NCI-H446 (cell line): Measurements from ENCODE around the gene ARSJ.
A peak's percentile ranks its signal among the peaks of the same experiment; 100 is the strongest.
"Not testable (repeated sequence)": the region's sequence is repeated elsewhere in the genome, so short reads cannot be mapped to it uniquely, and the experiment has no call there.

Experiments used
- DNase-seq, 2 experiments: peaks; one replicate each; lab custom pipeline; 2025; lab: John Stamatoyannopoulos, UW

ARSJ gene

DNA sequence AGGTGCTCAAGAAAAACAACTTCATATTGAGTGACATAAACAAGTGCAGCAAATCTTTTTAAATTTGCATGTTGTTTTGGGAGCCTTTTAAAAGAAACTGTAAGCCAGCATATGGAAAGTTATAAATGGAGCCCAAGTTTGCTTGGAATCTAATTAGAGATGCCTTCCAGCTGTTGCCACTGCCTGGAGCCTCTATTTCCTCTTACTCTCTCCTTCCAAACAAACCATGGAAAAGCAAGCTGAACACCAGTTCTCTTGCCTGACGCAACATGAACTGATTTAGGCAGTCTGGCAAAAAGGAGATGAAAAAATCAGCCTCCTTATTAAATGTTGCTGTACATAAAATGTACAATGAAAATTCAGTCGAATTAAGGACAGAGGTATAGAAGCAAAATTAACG, 21.5 kb downstream of the ARSJ start:
- no peak for DNase-seq

DNA sequence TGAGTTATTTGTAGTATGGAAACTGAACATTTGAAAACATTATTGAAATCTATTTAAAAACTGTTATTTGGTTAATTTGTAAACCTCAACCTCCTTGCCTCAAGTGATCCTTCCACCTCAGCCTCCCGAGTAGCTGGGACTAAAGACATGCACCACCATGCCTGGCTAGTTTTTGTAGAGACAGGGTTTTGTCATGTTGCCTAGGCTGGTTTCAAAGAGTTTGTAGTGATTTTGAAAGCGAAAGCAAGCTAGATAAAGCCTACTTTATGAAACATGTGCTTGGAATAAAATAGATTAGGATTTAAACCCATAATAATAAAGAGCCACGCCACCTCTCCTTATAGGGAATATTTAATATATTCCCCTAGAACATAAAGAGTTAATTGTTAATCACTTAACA, 23.5 kb downstream of the ARSJ start:
- no peak for DNase-seq

DNA sequence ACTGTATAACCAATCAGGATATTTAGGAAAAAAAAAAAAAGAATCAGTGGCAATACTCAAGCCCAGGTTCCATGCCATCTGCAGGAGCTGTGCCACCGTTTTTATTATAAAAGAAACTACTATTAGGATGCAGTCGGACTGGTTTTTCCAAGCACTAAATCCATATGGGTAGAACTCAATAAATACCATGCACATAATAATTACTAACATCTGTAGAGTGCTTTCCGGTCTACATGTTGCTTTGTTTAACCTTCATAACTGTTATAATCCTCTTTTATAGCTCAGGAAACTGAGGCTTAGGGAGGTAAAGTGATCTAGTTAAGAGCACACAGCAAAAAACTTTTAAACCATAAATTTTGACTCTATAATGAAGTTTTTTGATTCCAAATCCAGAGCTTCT, 24.0 kb downstream of the ARSJ start:
- DNase-seq: no peak

DNA sequence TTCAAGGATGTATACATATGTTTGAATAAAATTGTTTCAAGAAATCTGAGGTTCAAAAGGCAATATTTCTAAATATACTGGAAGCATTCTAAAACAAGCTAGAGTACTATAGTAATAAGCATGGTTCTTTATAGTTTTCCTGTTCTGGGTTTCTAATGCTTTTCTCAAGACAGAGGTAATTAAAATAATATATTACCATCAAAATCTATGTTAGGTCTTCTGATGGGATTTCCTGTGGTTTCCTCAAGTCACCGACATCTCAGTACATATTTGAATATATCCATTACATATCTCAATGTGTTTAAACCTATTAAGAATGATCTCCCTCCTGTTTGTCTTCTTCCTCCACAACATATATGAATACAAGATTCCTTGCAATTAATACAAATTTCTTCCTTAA, 25.6 kb downstream of the ARSJ start:
- DNase-seq: no peak

DNA sequence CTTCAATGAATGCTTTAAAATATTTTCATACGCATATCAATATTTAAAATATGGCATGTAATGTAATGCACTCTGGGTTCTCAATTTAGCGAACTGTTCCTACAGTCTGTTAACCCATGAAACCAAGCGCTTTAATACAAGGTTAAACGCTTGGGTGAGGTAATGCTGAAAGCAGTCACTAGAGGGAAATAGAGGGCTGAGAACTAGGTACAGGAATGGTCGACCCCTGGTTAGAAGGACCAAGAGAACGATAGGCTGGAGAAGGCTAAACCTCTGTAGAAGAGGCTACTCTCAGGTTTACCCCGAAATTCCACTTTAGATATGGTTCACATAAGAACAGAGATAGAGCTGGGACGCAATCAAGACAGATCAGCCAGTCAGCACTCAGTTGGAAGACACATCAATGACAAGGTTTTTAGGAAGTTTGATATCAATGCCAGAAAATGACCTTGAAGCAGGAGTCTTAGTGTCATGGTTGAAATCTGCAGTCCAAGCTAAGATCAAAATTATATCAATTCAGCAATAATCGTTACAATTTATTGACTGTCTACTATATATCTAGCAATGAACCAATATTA, 26.9 kb downstream of the ARSJ start:
- DNase-seq: peak; percentile 65 to 72

DNA sequence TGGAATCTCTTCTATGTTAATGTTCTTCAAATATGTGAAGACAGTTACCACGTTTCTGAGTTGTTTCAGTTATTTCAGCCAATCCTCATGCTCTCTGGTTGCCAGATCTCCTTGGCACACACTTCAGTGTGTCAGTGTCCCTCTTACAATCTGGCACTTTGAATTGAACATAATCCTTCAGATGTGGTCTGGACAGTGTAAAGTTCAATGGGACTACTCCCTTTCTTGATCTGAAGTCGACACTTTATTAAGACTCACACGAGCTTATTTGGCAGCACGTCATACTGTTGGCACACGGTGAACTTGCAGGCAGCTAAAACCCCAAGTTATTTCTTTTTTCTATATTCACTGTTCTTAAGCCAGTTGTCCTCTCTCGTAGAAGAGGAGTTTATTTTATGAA, 28.2 kb downstream of the ARSJ start:
- DNase-seq: peak; percentile 29 to 78

DNA sequence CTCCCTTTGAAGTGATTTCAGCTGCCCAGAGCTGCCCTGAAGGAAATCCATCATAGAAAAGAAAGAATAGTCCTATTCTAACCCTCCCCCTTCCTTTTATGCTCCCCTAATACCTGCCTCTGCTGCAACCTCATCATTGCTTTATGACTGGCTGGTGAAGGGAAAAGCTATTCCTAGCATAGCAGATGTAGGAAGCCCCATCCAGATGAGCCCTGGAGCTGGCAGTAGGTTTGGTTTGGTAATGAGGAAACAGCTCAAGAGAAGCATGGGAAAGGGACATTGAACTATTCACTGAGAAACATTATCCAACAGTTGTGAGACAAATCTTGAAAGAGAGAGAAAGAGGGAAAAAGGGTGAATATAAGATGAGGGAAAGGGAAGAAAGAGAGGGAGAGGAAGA, 29.2 kb downstream of the ARSJ start:
- DNase-seq: peak; percentile 16 to 27

DNA sequence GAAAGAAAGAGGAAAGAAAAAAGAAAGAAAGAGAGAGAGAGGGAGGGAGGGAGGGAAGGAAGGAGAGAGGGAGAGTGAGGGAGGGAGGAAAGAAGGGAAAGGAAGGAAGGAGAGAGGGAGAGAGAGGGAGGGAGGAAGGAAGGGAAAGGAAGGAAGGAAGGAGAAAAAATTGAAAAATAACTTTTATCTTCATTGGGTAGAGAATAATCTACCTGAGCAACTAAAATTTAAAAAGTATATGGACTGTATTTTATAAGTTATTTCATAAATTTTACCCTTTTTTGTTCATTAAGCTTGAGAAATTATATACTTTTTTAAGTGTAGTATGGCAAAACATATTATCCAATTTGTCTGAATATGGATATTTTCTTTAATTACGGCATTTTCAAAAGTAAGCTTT, 32.0 kb downstream of the ARSJ start:
- no peak for DNase-seq

DNA sequence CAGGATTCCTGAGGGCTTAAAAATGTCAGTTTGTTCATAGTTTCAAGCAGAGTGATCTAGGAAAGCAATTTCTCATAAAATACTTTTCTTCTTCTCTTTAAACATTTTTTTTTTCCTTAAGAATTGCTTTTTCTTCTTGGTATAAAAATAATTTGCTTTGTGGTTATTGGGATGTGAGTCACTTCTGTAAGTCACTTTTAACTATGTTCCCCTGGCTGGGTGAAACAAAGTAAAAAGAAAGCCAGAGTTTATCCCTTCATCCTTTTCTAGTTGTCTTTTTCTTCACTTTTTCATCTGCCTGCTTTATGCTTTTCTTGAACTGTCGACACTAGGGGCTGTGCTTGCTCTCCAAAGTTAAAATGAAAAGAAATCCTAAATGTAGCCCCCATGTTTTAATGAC, 33.5 kb downstream of the ARSJ start:
- no peak for DNase-seq

DNA sequence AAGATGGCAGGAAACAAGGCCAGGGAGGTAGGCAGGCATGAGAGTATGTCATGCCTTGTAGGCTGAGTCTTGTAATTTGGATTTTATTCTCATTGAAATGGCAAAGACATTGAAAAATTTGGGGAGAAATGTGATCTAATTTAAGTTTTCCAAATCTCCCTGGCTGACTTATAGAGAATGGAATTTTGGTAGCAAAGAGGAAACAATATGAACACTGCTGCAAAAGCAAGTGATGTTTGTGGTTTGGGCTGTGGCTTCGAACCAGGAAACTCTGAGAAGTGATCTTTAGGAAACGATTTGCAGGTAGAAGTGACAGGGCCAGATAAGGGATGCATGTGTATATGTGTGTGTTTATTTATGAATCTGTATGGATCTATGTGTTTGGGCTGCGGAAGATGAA, 35.6 kb downstream of the ARSJ start:
- no peak for DNase-seq

DNA sequence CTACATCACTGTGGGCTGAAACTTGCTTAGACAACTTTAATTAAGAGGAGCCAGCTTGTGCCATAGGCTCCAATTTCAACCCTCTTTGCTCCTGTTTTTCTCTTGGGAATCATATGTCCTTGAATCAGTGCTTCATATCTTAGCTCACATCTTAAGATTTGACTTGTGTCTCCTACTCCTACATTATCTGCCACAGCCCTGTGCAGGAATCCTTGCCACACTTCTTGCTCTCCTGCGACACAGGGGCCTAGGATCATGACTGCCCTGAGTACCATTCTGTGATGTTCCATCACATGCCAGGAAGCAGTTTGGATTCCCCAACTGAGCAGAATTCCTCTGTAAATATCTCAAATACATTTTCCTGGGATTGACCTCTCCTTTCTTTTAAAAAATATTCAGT, 36.4 kb downstream of the ARSJ start:
- no peak for DNase-seq

DNA sequence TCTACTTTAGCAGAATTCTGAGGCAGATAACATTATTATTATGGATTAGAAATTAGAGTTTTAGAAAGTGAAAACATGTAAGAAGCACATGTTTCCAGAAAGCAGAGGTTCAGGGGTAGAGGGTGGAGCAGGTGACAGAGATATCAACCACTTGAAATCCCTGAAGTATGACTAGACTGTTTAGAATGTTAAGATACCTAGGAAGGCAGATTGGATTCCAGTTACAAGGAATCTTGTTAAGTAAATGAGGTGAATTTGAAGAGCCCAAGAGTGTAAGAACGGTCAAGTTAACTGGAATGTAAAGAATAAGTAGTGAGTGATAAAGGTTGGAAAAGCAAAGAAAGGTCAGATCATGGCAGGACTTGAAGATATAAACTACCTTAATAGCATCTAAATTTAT, 37.6 kb downstream of the ARSJ start:
- no peak for DNase-seq

DNA sequence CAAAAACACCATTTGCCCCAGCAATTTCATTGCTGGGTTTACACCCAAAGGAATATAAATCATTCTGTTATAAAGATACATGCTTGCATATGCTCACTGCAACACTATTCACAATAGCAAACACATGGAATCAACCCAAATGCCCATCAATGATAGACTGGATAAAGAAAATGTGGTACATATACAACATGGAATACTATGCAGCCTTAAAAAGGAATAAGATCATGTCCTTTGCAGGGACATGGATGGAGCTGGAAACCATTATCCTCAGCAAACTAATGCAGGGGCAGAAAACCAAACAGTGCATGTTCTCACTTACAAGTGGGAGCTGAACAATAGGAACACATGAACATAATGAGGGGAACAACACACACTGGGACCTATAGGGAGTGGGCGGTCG, 39.3 kb downstream of the ARSJ start:
- DNase-seq: not testable (repeated sequence)

DNA sequence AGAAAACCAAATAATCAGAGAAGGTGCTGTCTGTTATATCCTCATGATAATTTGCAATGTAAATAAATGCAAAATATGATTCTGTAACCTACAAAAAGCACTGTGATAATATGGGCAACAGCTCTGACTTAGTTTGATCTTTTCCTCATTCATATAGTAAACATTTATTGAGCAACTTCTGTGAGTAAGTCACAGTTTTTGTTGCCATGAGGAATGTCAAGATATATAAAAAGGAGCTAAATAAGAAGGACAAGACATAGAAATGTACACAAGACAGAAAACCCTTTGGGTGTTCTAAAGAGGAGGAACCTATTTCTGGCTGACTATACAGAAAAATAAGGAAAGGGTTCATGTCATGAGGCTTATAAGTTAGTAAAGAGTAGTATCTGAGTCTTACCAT, 44.3 kb downstream of the ARSJ start:
- DNase-seq: no peak

DNA sequence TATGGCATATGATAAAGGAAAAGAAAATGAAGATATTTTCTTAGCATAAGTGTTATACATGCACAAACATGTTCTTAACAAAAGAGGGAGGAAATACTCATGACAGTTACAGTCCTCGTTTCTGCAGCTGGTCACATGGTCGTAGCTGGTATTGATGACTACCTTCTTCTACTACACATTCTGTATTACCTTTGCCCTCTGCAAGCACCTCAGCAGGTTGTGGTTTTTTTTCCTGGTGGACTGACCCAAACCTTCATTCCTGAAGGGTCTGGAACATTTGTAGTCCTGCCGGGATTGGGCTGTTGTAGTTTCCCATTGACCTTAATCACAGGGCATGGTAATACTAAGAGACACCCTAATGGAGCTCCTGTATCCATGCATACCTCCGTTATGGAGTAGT, 54.7 kb downstream of the ARSJ start:
- DNase-seq: not testable (repeated sequence)

DNA sequence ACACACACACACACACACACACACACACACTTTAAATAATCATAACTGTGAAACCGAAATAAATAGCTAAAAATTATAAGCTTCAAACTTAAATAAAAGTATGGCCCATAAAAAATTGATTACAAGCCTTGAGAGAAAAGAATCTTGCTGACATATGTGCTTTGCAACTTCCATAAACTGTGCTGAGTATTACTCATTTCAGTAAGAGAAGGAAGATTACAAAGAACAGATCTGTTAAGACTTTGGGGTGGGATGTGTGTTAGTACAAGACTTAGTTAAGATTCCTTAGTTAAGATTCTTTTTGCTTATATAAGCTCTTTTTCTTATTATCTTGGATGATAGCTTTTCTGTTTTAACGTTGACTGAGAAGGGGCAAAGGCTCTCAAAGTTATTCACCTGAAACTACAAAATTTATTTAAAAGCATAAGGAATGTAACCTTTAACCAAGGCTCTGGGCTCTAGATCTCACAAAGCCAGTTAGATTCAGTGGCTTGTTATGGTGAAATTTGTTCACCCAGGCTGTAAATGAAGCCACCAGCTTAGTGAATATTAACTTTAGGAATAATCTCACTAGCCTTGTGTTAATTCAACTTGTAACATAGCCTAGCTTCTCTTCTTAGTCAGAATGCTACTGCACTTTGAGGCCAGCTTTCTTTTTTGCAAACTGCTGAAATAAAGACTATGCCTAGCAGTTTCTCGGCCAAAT, 58.2 kb downstream of the ARSJ start:
- no peak for DNase-seq

DNA sequence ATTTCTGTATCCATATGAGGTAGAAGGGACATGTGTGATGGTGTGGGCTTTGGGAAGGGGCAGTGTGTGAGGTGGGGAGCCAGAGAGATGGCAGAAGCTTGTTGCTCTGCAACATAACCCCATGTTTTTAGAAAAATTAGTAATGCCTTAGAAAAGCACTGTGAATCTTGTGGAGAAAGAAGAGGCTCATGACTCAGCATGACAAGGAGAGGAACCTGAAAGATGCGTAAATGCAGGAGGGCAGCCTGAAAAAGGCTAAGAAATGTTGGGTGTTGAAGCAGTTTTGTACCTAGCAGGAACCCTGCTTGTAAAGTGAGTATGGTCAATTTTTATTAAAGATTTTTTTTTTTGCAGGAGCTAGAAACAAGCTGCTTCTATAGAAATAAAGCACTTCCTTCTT, 59.8 kb downstream of the ARSJ start:
- DNase-seq: no peak

DNA sequence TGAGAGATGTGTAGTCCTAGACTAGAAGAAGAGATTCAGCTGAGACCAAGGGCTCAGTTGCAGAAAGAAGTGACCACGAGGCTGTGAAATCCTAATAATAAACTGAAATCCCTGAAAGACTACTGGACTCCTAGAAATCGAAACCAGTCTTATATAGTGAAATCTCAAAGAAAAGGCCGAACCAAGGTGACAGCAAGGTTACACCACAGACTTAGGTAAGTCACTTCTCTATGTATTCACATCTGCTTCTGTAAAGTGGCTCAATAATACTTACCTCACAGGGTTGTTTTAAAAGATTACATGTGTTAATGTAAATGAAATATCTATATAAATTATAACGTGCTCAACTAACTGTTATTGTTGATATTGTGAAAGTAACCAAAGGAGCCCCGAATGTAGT, 60.3 kb downstream of the ARSJ start:
- DNase-seq: no peak

DNA sequence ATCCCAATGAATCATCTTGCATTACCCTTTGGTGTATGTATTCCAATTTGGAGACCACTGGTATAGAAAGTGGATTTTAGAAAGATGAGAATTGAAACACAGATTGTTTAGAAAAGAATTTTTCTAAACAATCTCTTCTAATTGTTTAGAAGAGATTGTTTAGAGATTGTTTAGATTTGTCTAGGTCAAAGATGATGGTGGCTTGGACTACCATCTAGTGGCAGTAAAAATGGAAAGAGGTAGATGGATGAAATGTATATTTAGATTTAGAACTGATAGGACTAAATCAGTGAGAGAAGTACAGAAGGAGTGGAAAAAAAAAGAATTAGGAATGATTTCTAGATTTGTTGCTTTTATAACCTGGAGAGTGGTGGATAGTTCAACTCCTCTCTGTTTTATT, 70.6 kb downstream of the ARSJ start:
- no peak for DNase-seq

DNA sequence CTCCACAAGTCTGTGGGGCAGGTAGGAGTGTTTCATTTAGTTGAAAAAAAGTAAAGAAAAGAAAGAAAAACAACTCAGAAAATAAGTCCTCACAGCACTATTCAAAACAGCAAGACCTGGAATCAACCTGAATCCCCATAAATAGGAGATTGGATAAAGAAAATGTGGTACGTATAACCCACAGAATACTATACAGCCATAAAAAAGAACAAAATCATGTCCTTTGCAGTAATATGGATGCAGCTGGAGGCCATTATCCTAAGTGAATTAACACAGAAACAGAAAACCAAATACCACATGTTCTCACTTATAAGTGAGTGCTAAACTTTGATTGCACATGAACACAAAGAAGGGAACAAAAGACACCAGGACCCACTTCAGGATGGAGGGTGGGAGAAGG, 71.9 kb downstream of the ARSJ start:
- DNase-seq: no peak

DNA sequence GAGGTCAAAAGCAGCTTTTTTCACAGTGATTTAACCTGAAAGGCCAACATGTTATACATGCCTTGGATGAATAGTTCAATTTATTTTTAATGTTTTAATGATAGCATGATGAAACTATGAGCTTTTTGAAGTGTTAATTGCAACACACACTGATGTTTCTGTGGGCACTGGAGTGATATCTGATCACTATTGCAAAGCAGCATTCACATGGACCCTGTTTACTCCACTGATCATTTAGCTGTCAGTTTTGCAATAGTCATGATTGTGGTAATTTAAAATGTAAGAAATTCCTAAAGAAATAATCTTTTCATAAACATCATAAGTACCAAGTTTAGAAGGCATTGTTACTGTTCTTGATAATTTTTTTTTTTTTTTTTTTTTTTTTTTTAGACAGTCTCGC, 74.1 kb downstream of the ARSJ start:
- DNase-seq: no peak

DNA sequence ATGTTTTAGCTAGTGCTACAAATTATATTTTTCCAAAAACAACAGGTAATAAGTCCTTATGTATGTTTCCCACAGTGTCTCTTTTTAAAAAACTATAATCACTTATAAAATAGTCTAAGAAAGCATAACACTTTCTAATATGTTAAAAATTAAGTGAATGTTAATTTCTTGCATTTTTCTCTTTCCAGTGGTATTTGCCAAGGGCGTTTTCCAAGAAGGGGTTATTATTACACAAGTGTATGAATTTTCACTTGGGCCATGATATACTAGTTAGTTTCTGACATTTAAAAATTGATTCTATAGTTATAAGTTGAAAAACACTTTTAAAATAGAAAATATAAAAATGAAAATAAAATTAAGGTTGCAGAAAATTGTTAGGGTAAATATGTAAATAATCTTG, 74.6 kb downstream of the ARSJ start:
- no peak for DNase-seq

DNA sequence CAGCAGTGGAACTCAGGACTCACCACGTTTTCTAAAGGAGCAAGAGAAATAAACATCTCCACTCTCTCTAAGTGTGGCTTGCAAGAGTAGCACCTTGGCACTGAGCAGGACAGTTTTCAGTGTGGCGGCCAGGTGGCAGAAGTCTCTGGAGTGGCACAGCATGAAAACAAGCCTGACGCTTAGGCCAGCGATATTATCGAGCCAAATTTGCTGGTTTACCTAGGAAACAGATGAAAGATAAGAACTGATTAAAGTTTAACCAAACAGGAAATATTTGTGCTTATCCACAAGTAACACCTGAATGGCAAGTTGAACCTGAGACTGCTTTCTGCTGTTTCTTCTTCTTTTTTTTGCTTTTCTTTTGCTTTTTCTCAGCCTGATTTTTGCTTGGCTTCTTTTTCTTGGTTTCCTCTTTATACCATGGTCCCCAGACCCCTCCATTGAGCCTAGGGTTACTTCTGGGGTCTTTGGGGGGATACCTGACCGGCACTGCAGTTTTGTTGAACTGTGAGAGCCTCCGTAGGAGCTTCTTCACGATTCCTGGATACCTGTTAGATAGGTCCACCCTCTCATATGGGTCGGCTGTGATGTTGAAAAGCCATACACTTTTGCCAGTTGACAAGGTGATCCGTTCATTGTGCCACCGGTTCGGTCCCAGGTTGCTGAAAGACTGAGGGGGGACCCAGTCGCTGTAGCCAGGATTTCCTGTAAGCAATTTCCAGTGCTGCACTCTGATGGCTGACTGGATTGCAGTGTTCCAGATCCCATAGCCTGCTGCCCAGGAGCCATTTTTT, 77.3 kb downstream of the ARSJ start:
- DNase-seq: no peak
